ENCODE data around the gene VWA3B.

GRCh38 chr2:98093146-98093545 lies 6.2 kb downstream of the VWA3B start:
- no peak for TF ChIP-seq CTCF (IDR thresholded peaks at IDR 0.05)
- no peak for TF ChIP-seq POLR2A (IDR thresholded peaks at IDR 0.05)
